ENCODE results near the gene KRT81.

Gene KRT81

GRCh38 chr12:52246720-52247621 is 44.4 kb downstream of the KRT81 start:
- no peak for TF ChIP-seq CTCF (IDR thresholded peaks at IDR 0.05; ENCODE audit: insufficient read depth, low read depth, low read length, missing control alignments)
- no peak for DNase-seq (ENCODE audit: low read depth)
- no peak overlapping the region for H3K4me3 ChIP-seq (ENCODE audit: low read length)

- DNase-seq (ENCODE audit: low read depth) = no peak
- no peak for TF ChIP-seq CTCF (IDR thresholded peaks at IDR 0.05; ENCODE audit: insufficient read depth, low read depth, low read length, missing control alignments)
- H3K4me3 ChIP-seq (ENCODE audit: low read length) = no peak overlapping the region
Measured at GRCh38 chr12:52245962-52246569, 45.3 kb downstream of the KRT81 start.

GRCh38 chr12:52245259-52245961 is 45.9 kb downstream of the KRT81 start:
- no peak for TF ChIP-seq CTCF (IDR thresholded peaks at IDR 0.05; ENCODE audit: insufficient read depth, low read depth, low read length, missing control alignments)
- no peak for DNase-seq (ENCODE audit: low read depth)
- H3K4me3 ChIP-seq (ENCODE audit: low read length) = no peak overlapping the region

GRCh38 chr12:52244615-52244994 is 46.7 kb downstream of the KRT81 start:
- DNase-seq (ENCODE audit: low read depth) = no peak
- TF ChIP-seq CTCF (IDR thresholded peaks at IDR 0.05; ENCODE audit: insufficient read depth, low read depth, low read length, missing control alignments) = no peak
- H3K4me3 ChIP-seq (ENCODE audit: low read length) = no peak overlapping the region

- H3K4me3 ChIP-seq (ENCODE audit: low read length) = no peak overlapping the region
- no peak for TF ChIP-seq CTCF (IDR thresholded peaks at IDR 0.05; ENCODE audit: insufficient read depth, low read depth, low read length, missing control alignments)
- peak; percentile 95 for DNase-seq (ENCODE audit: low read depth)
Measured at GRCh38 chr12:52243856-52244614, 47.3 kb downstream of the KRT81 start.

GRCh38 chr12:52243259-52243855 is 48.0 kb downstream of the KRT81 start:
- peak; percentile 85 for DNase-seq (ENCODE audit: low read depth)
- H3K4me3 ChIP-seq (ENCODE audit: low read length) = no peak overlapping the region
- no peak for TF ChIP-seq CTCF (IDR thresholded peaks at IDR 0.05; ENCODE audit: insufficient read depth, low read depth, low read length, missing control alignments)

Measured in epithelial cell of esophagus (primary cell).